ENCODE measurements around the gene EIF3A.
"Not testable (repeated sequence)": the region's sequence is repeated elsewhere in the genome, so short reads cannot be mapped to it uniquely, and the experiment has no call there.

EIF3A gene

GRCh38 chr10:119042169-119042568, 38.4 kb downstream of the EIF3A start:
- no peak for DNase-seq

GRCh38 chr10:119041326-119041725, 39.3 kb downstream of the EIF3A start:
- no peak for DNase-seq

- DNase-seq = no peak
These were observed 41.5 kb downstream of the EIF3A start for GRCh38 chr10:119039161-119039560.

- DNase-seq = peak; percentile 28
These were observed 49.0 kb downstream of the EIF3A start for GRCh38 chr10:119031496-119032059.

DNA sequence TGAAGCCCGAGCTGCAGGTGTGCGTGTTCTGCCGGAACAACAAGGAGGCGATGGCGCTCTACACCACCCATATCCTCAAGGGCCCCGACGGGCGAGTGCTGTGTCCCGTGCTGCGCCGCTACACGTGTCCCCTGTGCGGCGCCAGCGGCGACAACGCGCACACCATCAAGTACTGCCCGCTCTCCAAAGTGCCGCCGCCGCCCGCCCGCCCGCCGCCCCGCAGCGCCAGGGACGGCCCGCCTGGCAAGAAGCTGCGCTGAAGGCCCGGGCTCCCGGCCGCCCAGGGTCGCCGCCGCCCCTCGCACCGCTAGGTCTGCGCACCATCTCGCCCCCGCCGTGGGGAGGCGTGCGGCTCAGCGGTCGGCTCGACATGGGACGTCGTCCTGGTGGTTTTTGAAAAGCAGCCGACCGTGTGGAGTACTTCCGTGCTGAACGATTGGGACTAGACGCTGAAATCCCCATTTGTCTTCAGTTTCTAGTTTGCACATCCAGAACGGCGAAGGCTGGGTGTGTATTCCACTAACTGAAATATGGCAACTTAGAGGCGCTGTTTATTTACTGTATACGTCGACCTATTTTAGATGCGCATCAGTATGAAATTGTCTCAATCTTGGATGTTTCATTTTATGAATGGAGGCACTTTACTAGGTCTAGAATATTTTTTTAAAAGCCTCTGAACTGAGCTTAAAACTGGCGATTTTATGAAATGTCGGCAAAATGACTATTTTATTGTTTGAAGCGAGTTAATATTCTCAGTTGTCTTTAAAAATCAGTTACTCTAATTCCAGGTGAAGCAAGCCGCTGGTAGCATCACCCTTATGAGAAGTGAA, 50.0 kb downstream of the EIF3A start:
- DNase-seq = peak; percentile 83

DNA sequence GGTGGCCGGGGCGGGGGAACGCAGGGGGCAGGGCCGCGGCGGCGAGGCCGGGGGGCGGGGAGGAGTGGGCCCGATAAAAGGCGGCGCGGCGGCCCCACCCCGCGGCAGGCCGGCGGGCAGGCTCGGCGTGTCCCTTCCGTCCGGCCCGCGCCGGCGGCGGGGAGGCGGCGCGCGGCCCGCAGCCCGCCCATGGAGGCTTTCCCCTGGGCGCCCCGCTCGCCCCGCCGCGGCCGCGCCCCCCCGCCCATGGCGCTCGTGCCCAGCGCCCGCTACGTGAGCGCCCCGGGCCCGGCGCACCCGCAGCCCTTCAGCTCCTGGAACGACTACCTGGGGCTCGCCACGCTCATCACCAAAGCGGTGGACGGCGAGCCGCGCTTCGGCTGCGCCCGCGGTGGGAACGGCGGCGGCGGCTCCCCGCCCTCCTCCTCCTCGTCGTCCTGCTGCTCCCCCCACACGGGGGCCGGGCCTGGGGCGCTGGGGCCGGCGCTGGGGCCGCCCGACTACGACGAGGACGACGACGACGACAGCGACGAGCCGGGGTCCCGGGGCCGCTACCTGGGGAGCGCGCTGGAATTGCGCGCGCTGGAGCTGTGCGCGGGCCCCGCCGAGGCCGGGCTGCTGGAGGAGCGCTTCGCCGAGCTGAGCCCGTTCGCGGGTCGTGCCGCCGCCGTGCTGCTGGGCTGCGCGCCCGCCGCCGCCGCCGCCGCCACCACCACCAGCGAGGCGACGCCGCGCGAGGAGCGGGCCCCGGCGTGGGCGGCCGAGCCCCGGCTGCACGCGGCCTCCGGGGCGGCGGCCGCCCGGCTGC, 50.8 kb downstream of the EIF3A start, which contains the start of gene NANOS1:
TSS of gene NANOS1 (plus strand) at position 102 of the 808 bp plus-strand sequence. CDS start at position 190, 88 bp downstream.
- no peak for DNase-seq

DNA sequence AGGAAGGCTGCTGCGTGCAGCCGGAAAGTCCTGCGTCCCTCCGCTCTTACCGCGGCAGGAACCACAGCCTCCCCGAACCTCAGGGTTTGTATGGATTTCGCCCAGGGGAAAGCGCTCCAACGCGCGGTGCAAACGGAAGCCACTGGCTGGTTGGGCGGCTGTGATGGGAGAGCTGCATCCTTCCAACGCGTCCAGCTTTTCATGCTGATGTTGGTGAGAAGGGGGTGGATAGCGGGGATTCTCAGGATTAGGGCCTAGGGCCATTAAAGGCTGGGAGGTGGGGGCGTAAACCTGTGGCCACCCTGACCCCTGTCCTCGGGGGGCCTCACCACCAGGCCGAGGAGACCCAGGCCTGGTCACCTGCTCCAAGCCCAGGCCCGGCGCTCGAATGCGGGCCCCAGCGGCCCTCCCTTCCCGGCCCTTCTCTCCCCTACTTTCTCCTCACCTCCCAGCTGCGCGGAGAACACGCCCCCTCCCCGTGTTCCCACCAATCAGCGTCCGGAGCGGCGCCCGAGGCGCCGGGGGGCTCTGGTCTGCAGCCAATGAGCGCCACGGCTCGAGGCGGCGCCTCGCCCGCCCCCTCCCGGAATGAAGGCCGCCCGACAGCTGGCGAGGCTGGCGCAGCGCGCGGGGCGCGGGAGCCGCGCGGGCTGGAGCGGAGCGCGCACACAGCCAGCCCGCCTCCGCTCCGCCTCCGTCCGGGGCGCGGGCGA, 51.6 kb downstream of the EIF3A start:
- peak; percentile 95 for DNase-seq

DNA sequence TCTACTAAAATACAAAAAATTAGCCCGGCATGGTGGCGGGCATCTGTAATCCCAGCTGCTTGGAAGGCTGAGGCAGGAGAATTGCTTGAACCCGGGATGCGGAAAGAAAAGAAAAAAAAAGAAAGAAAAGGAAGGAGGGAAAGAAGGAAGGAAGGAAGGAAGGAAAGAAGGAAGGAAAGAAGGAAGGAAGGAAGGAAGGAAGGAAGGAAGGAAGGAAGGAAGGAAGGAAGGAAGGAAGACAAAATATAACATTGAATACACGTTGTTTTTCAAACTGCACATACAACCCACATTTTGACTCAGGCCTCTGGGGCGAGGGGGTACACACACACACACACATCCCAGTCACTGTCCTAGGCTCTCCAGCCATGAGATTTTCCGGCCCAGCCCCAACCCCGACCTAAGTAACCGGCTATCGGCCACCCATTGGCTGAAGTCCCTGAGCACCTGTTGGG, 52.1 kb downstream of the EIF3A start:
- DNase-seq = not testable (repeated sequence)

GRCh38 chr10:119026301-119027110, 54.1 kb downstream of the EIF3A start:
- DNase-seq = no peak

DNA sequence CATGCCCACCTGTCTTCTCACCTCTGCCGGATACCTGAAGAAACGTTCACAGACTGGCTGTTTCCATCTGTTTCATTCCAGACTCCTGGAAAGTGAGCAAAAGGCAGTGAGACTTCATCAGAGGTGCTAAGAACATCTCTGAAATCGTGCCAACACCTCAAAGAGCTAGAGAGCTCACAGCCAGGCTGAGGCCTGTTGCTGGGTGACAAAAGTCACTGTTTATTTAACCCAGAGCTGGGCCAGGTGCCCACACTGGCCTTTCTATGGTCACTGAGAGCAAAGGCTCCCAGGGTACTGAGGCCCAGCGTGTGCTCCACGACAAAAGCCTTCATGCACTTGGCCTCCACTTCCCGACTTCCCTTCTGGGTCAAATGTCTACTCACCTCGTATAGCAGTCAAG, 54.8 kb downstream of the EIF3A start:
- peak; percentile 31 for DNase-seq

GRCh38 chr10:119025336-119025735, 55.3 kb downstream of the EIF3A start:
- peak; percentile 84 for DNase-seq

DNA sequence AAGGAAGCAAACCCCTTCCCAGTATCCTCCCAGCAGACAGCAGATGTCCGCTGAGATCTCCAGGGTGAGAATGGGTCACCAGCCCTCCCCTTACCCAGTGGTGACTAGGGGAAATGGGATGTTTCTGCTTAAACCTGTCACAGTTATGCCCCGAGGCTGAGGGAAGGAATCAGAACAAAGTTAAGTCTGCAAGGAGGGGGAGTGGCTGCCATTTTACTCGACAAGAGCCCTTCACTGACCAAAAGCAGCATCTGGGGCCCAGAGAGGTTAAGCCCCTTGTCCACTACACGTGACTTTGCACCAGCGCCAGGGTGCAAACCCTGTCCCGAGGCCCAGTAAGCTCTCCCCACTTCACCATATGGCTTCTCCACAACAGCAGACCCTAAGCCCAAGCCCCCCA, 55.7 kb downstream of the EIF3A start:
- DNase-seq = peak; percentile 46

DNA sequence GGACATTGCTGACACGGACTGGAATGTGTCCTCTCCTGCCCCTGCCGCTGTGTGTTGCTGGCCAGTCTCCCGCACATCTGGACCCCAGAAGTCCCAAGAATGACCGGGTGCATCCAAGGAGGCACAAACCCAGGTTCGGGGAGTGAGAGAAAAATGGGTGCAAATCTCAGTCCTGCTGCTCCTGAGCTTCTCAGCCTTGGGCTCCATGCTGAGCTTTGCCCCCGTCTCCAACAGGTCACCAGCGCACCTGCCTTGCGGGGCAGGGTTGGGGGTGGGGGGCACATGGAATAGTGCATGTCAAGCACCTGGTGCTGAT, 57.1 kb downstream of the EIF3A start:
- peak; percentile 3 for DNase-seq

DNA sequence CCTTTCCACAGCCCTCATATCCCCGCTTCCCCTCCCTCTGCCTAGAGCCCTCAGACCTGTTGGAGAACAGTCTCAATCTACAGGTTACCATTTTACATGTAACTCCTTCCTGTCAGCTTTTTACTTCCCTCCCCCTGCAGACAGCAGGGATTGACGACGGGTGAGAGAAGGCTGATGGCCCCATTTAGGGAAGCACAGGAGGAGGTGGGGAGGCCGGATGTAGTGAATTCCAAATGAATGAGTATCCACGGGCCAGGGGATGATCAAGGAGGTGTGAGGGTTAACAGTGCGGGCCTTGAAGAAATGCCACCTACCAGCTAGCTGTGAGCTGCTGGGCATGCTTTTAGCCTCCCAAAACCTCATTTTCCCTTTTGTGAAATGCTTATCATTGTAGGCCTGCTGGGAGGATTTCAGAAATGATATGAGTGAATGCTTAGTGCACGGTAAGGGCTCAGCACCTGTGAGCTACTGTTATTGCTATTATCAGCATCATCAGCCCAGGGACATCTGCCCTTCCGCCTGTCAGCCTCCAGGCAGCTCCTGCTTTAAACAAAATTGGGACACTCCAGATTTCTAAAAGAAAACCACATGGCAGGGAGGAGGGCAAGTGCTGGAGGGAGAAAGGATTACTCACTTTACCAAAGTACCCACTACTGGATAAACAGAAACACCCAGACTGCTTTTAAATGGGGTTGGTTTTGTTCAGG, 57.6 kb downstream of the EIF3A start:
- peak; percentile 35 for DNase-seq

DNA sequence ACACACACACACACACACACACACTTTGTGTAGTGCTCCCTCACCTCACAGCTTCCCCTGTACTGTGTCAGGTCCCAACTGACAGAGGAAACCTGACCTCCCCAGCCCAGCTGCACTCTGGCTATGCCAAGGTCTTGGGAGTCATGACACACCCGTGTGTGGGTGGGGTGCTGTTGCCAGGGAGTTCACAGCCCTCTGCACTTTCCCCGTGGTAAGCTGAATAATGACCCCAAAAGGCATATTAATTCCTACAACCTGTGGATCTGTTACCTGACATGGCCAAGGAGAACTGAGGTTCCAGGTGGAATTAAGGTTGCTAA, 60.0 kb downstream of the EIF3A start:
- DNase-seq = no peak

DNA sequence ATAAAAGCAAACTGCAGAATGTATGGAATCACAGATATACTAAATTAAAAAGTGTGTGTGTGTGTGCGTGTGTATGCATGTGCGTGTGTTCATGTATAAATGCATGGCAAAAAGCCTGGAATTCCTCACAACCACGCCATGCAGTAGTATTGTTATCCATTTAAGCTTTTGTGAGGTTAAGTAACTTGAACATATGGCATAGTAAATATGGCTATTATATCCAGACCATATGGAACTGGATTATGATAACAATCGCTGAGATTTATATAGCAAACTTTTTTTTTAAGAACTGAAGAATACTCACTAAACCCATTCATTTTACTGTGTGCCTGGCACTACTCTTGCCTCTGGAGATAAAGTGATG, 73.4 kb downstream of the EIF3A start:
- peak; percentile 70 for DNase-seq

DNA sequence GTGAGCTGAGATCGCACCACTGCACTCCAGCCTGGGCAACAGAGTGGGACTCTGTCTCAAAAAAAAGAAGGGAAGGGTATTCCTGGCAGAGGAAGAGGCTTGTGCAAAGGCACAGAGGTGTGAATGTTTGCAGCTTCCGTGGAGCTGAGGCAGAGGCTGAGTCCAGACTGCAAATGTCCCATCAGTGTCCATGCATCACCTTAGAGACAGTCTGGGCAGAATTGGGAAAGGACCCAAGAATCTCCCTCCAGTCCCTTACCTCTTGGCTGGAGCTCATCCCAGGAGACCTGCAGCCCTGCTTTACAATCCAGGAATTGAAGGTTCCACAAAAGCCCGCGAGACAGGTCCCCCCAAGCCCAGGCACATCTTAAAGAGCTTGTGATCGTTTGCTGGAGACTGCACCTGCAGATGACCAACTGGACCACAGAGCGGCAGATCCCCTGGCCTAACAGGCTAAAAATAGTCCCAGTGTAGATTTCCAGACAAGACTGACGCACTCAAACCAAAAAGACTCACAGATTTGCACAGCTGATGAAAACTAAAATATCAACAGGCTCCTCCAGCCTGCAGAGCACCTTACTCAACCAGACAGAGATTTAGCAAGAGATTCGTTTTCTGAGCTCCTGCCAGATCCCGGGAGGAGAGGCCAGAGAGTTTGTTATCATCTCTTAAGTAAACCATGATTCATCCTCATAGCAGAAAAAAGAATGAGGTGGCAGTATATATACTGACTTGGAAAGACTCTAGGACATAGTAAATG, 74.0 kb downstream of the EIF3A start:
- DNase-seq = peak; percentile 70

DNA sequence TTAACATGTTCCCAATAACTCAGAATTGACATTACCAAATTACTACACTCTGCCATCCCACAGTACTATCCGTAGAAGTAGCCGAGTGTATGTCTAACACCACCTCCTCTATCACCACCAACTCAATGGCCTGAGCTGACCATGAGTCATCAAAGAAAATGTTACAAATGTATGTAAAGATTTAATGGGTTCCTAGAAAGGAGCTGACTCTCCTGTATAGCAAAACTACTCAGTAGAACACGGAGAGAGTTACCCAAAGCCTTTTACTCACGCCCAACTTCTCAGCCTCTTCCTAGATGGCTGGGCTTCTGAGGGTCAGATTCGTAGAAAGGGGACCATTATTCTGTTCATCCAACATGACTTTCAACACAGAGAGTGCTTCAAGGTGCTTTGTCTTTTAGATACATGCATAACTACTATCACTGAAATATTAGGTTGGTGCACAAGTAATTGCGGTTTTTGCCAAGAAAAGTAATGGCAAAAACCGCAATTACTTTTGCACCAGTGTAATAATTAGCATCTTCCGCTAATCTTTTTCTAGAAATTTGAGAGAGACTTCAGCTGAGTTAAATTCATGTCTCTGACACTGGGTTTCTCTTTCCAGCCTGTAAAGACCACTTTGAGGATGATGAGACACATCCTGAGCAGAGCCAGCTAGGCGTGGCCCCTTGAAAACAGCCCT, 75.1 kb downstream of the EIF3A start:
- DNase-seq = no peak

DNA sequence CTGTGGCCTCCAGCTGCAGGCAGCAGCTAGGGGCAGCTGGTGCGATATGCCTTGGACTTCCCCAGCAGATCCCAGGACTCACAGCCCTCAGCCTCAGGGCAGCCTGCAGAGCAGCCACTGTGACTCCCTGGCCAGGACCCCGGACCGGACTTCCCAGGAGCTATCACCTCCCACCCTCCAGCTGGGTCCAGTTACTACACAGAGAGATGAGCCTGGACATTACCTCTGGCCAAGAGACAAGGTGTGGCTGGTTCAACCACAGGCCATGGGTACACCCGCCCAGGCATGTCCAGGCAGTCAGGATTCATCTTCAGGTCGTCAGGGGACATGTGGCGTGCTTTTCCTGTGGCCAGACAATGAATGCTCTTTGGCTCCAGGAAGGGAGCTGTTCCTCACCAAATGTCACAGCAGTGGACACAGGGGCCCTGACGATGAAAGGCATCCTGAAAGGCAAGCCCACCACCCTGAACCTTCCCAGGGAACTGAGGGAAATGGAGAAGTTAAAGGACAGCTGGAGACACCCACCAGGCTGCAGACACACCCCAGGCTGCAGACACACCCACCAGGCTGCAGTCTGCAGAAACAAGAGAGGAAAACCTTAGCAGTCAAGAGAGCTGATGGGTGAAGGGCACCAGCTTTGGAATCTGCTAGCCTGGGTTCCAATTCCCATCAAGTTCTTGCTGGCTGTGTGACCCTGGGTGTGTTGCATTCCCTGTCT, 76.9 kb downstream of the EIF3A start:
- peak; percentile 12 for DNase-seq
